Neuronal stem cell (in vitro differentiated cells): ENCODE data around the gene ANKMY2.

Experiments
- DNase-seq: peaks from one replicate; pipeline ENCODE4 v3.0.0-alpha.2; 2013; ENCODE audit warnings: low spot score
- H2AFZ ChIP-seq: one replicate; pipeline ENCODE4 v1.6.1; 2013; ENCODE audit warnings: mild to moderate bottlenecking, low read length, inconsistent platforms
- H2AK5ac ChIP-seq: 2 replicates; pipeline ENCODE4 v1.6.1; 2013; ENCODE audit warnings: low read depth, mild to moderate bottlenecking, inconsistent platforms, low read length, moderate library complexity, mixed read lengths
- H2BK120ac ChIP-seq: 2 replicates; pipeline ENCODE4 v1.6.1; 2013; ENCODE audit warnings: low read depth, mild to moderate bottlenecking, inconsistent platforms, low read length, moderate library complexity, mixed read lengths
- H2BK12ac ChIP-seq: one replicate; pipeline ENCODE4 v1.6.1; 2013; ENCODE audit warnings: low read length, inconsistent platforms
- H2BK15ac ChIP-seq: 2 replicates; pipeline ENCODE4 v1.6.1; 2013; ENCODE audit warnings: mild to moderate bottlenecking, low read length, inconsistent platforms, mixed read lengths
- H2BK5ac ChIP-seq: one replicate; pipeline ENCODE4 v1.6.1; 2013; ENCODE audit warnings: inconsistent platforms, mild to moderate bottlenecking, low read length, moderate library complexity
- H3K14ac ChIP-seq: one replicate; pipeline ENCODE4 v1.6.1; 2013; ENCODE audit warnings: low read length, inconsistent platforms
- H3K18ac ChIP-seq: 2 replicates; pipeline ENCODE4 v1.6.1; 2013; ENCODE audit warnings: low read length, inconsistent platforms
- H3K23ac ChIP-seq: 2 replicates; pipeline ENCODE4 v1.6.1; 2013; ENCODE audit warnings: low read depth, mild to moderate bottlenecking, mixed read lengths, low read length, inconsistent platforms; ENCODE audit not compliant: poor library complexity
- H3K27ac ChIP-seq: replicated peaks from 3 replicates; pipeline ENCODE4 v1.5.1; 2013; ENCODE audit warnings: low read length, inconsistent platforms
- H3K27me3 ChIP-seq, 3 experiments: 2 replicates each; pipeline ENCODE4 v1.6.1; 2013; ENCODE audit warnings: low read length in 3 of 3, mild to moderate bottlenecking in 2 of 3, inconsistent platforms in 1 of 3, low read depth in 1 of 3, mixed read lengths in 1 of 3, moderate library complexity in 1 of 3; ENCODE audit not compliant: control insufficient read depth in 3 of 3, insufficient read depth in 3 of 3
- H3K36me3 ChIP-seq, 2 donors: replicated peaks in 1 of 2; 2 replicates each; pipeline ENCODE4 v1.6.1; 2013; ENCODE audit warnings: low read length in 2 of 2; ENCODE audit not compliant: control insufficient read depth in 2 of 2, insufficient read depth in 2 of 2
- H3K4ac ChIP-seq: 2 replicates; pipeline ENCODE4 v1.6.1; 2013; ENCODE audit warnings: inconsistent platforms, mild to moderate bottlenecking, low read length, moderate library complexity
- H3K4me1 ChIP-seq, 2 donors: 1 replicate in 1 of 2; 2 replicates in 1 of 2; pipeline ENCODE4 v1.6.1; 2013; ENCODE audit warnings: low read length in 2 of 2, low read depth in 1 of 2; ENCODE audit not compliant: control insufficient read depth in 2 of 2, insufficient read depth in 1 of 2
- H3K4me2 ChIP-seq: one replicate; pipeline ENCODE4 v1.6.1; 2013; ENCODE audit warnings: mild to moderate bottlenecking, low read length, inconsistent platforms; ENCODE audit not compliant: insufficient read depth, poor library complexity, severe bottlenecking
- H3K4me3 ChIP-seq, 2 donors: 2 replicates each; pipeline ENCODE4 v1.5.1; 2013; ENCODE audit warnings: low read length in 2 of 2, mild to moderate bottlenecking in 2 of 2, inconsistent platforms in 1 of 2, moderate library complexity in 1 of 2
- H3K79me1 ChIP-seq: one replicate; pipeline ENCODE4 v1.6.1; 2013; ENCODE audit warnings: low read depth, mild to moderate bottlenecking, inconsistent platforms, low read length, moderate library complexity
- H3K9ac ChIP-seq: one replicate; pipeline ENCODE4 v1.6.1; 2013; ENCODE audit warnings: mild to moderate bottlenecking, low read depth, low read length, inconsistent platforms; ENCODE audit not compliant: poor library complexity
- H3K9me3 ChIP-seq, 2 donors: replicated peaks in 1 of 2; 2 replicates each; pipeline versions ENCODE3 to v1.6.1; 2013; ENCODE audit warnings: low read length in 2 of 2, mild to moderate bottlenecking in 2 of 2, inconsistent platforms in 1 of 2, low read depth in 1 of 2, mixed read lengths in 1 of 2, moderate library complexity in 1 of 2; ENCODE audit not compliant: control insufficient read depth in 2 of 2, insufficient read depth in 1 of 2
- H4K8ac ChIP-seq: one replicate; pipeline ENCODE4 v1.6.1; 2013; ENCODE audit warnings: low read depth, mild to moderate bottlenecking, inconsistent platforms, low read length, moderate library complexity
- H4K91ac ChIP-seq: one replicate; pipeline ENCODE4 v1.6.1; 2013; ENCODE audit warnings: low read length, low read depth, mild to moderate bottlenecking, inconsistent platforms; ENCODE audit not compliant: poor library complexity
- WGBS, 2 donors: extraction: QIAGEN DNeasy Blood & Tissue Kit; methylation state at CpG; one replicate each; pipeline ENCODE4 v1.1.7; 2013; ENCODE audit warnings: missing lambda C conversion rate in 2 of 2, mixed read lengths in 1 of 2; ENCODE audit not compliant: insufficient read length in 2 of 2, insufficient replicate concordance in 1 of 2; ENCODE audit errors: extremely low coverage in 2 of 2; 5-methylcytosine and 5-hydroxymethylcytosine counted together

The ANKMY2 gene

DNA sequence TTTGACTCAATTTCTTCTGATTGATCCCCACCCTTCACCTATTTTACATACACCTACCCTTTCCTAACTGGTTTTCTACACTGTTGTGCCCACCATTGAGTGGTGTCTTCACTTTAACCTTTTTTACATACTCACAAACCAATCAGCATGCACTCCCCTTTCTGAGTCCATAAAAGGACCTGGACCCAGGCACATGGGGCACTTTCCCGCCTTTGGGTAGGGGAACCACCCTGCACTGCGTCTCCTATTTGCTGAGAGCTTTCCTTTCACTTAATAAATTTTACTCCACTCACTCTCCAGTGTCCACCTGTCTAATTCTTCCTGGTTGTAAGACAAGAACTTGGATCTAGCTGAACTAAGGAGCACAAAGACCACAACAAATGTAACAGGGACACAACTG is 33.8 kb downstream of the ANKMY2 start:
- no CpG with 5 or more reads among the region's 2 CpGs for WGBS, 2 donors
- H3K4me3 ChIP-seq: no peak overlapping the region

DNA sequence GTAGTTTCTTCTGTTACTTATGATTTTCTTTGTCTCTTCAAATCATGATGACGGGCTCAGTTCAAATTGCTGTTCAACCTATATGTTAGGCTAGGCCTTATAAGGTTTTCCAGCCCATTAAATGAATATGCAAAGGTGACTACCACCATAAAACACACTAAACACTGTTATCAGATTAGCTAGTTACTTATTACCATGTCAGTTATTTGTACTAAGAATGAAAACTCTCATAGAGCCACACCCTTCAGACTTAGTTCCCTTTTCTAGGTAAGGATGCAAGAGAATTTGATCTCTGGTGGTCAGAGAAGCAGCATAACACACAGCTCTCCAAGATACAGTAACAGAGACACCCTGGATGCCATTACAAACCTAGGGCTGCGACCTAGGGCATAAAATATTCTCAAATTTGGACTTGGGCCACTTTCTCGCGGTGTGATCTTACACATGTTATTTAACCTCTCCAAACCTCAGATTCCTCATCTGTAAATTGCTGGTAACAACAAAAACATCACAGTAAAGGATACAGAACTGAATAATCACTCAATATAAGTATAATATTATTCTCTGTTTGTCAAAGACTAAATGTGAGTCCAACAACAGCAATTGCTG is 35.6 kb downstream of the ANKMY2 start:
- H4K8ac ChIP-seq: no peak overlapping the region
- DNase-seq: no peak
- H3K9ac ChIP-seq: no peak overlapping the region
- H3K4ac ChIP-seq: no peak overlapping the region
- no peak overlapping the region for H2AFZ ChIP-seq
- H2BK12ac ChIP-seq: no peak overlapping the region
- no CpG with 5 or more reads among the region's 4 CpGs for WGBS, 2 donors
- H2BK5ac ChIP-seq: no peak overlapping the region
- H3K79me1 ChIP-seq: no peaks in the 10 kb centered on the region
- no peaks in the 10 kb centered on the region for H3K9me3 ChIP-seq
- no peak overlapping the region for H3K14ac ChIP-seq
- H3K27me3 ChIP-seq: no peaks in the 10 kb centered on the region
- peaks cover 11 to 81% of the 10 kb centered on the region in 2 donors for H3K36me3 ChIP-seq
- H3K4me2 ChIP-seq: no peak overlapping the region
- no peak overlapping the region for H3K23ac ChIP-seq
- no peak overlapping the region for H2AK5ac ChIP-seq
- H2BK15ac ChIP-seq: no peak overlapping the region
- no peak overlapping the region for H3K18ac ChIP-seq
- H3K4me1 ChIP-seq: peaks cover 0 to under 1% of the 10 kb centered on the region in 2 donors
- no peak overlapping the region for H2BK120ac ChIP-seq
- no peak overlapping the region for H3K4me3 ChIP-seq
- H3K27ac ChIP-seq: no peak overlapping the region
- no peak overlapping the region for H4K91ac ChIP-seq

More for the DNA sequence above, 33.8 kb downstream of the ANKMY2 start:
- Histone ChIP-seq H3K9me3 (no peaks in the 10 kb centered on the region), H3K36me3 (peaks cover 11 to 84% of the 10 kb centered on the region in 2 donors), H3K4me1 (peaks cover 4 to 8% of the 10 kb centered on the region in 2 donors), H2BK5ac (no peak overlapping the region), H3K79me1 (no peaks in the 10 kb centered on the region), H3K27ac (no peak overlapping the region), H2AK5ac (no peak overlapping the region), H2BK12ac (no peak overlapping the region), H3K27me3 (no peaks in the 10 kb centered on the region), H3K23ac (no peak overlapping the region), H2AFZ (no peak overlapping the region), H3K4ac (no peak overlapping the region), H3K4me2 (no peak overlapping the region), H2BK120ac (no peak overlapping the region), H3K18ac (no peak overlapping the region), H2BK15ac (no peak overlapping the region), H3K9ac (no peak overlapping the region), H3K14ac (no peak overlapping the region), H4K91ac (no peak overlapping the region), H4K8ac (no peak overlapping the region)
- no peak for DNase-seq

DNA sequence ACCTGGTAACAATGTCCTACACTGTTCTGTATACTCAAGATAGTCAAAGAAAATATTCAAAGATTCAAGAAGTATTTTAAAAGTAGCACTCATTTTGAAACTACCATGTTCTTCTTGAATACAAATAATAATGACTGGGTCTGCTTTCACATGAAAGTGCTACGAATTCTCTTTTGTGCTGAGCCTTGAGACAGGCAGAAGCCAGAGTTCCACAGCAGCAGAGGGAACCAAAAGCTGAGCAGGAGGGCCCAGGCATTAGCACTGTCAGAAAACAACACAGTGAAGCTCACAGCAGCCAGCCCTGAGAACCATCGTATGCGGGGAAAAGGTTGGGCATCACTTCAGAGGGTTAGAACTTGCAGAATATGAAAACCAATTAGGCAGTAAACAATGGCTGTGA is 38.9 kb downstream of the ANKMY2 start:
- Histone ChIP-seq H3K27ac (no peak overlapping the region), H4K91ac (no peak overlapping the region), H2BK12ac (no peak overlapping the region), H2BK120ac (no peak overlapping the region), H3K18ac (no peak overlapping the region), H3K9me3 (no peaks in the 10 kb centered on the region), H3K4me2 (no peak overlapping the region), H3K14ac (no peak overlapping the region), H3K4ac (no peak overlapping the region), H3K4me1 (no peaks in the 10 kb centered on the region), H3K36me3 (peaks cover 16 to 86% of the 10 kb centered on the region in 2 donors), H3K4me3 (no peak overlapping the region), H4K8ac (no peak overlapping the region), H2BK15ac (no peak overlapping the region), H3K79me1 (no peaks in the 10 kb centered on the region), H3K9ac (no peak overlapping the region), H3K27me3 (no peaks in the 10 kb centered on the region), H2AK5ac (no peak overlapping the region), H3K23ac (no peak overlapping the region), H2AFZ (no peak overlapping the region), H2BK5ac (no peak overlapping the region)
- WGBS, 2 donors: no CpG with 5 or more reads among the region's 3 CpGs
- DNase-seq: no peak

GRCh38 chr7:16604054-16604453 is 41.5 kb downstream of the ANKMY2 start:
- no peaks in the 10 kb centered on the region for H3K4me1 ChIP-seq
- no peak overlapping the region for H3K4me2 ChIP-seq
- no peak overlapping the region for H3K4ac ChIP-seq
- DNase-seq: no peak
- no peak overlapping the region for H3K9ac ChIP-seq
- H3K36me3 ChIP-seq: peaks cover 19 to 90% of the 10 kb centered on the region in 2 donors
- H2AK5ac ChIP-seq: no peak overlapping the region
- no CpG with 5 or more reads among the region's 3 CpGs for WGBS, 2 donors
- H3K14ac ChIP-seq: no peak overlapping the region
- H3K27me3 ChIP-seq: no peaks in the 10 kb centered on the region
- no peak overlapping the region for H4K91ac ChIP-seq
- no peak overlapping the region for H3K23ac ChIP-seq
- no peak overlapping the region for H2BK12ac ChIP-seq
- no peak overlapping the region for H2BK120ac ChIP-seq
- H2BK15ac ChIP-seq: no peak overlapping the region
- H3K79me1 ChIP-seq: no peaks in the 10 kb centered on the region
- H4K8ac ChIP-seq: no peak overlapping the region
- H3K18ac ChIP-seq: no peak overlapping the region
- H3K9me3 ChIP-seq: no peaks in the 10 kb centered on the region
- H3K4me3 ChIP-seq: no peak overlapping the region
- no peak overlapping the region for H2AFZ ChIP-seq
- H2BK5ac ChIP-seq: no peak overlapping the region
- H3K27ac ChIP-seq: no peak overlapping the region
